Measurements from ENCODE around the gene HIPK2.

GRCh38 chr7:139617074-139617473 lies 160.7 kb downstream of the HIPK2 start:
- TF ChIP-seq POLR2AphosphoS5 (IDR thresholded peaks at IDR 0.05) (no peak), POLR2A (IDR thresholded peaks at IDR 0.05; ENCODE audit: low read depth) (no peak), EP300 (IDR thresholded peaks at IDR 0.05) (no peak)
- TF ChIP-seq, protein P1, sequence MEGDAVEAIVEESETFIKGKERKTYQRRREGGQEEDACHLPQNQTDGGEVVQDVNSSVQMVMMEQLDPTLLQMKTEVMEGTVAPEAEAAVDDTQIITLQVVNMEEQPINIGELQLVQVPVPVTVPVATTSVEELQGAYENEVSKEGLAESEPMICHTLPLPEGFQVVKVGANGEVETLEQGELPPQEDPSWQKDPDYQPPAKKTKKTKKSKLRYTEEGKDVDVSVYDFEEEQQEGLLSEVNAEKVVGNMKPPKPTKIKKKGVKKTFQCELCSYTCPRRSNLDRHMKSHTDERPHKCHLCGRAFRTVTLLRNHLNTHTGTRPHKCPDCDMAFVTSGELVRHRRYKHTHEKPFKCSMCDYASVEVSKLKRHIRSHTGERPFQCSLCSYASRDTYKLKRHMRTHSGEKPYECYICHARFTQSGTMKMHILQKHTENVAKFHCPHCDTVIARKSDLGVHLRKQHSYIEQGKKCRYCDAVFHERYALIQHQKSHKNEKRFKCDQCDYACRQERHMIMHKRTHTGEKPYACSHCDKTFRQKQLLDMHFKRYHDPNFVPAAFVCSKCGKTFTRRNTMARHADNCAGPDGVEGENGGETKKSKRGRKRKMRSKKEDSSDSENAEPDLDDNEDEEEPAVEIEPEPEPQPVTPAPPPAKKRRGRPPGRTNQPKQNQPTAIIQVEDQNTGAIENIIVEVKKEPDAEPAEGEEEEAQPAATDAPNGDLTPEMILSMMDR (IDR thresholded peaks at IDR 0.05) = no peak
